BLaER1 (cell line): ENCODE data around the gene LRP6.

ENCODE experiments used
- H3K27ac ChIP-seq: shearing (Covaris generic); formaldehyde crosslinking; 2 replicates; pipeline ENCODE4 v1.8.1; 2022
- H3K27me3 ChIP-seq: shearing (Covaris generic); formaldehyde crosslinking; 2 replicates; pipeline ENCODE4 v1.8.1; 2022
- H3K36me3 ChIP-seq: shearing (Covaris generic); formaldehyde crosslinking; 2 replicates; pipeline ENCODE4 v1.8.1; 2022
- H3K4me1 ChIP-seq: shearing (Covaris generic); formaldehyde crosslinking; 2 replicates; pipeline ENCODE4 v1.8.1; 2022
- H3K4me2 ChIP-seq: shearing (Covaris generic); formaldehyde crosslinking; 2 replicates; pipeline ENCODE4 v1.8.1; 2022
- H3K4me3 ChIP-seq: shearing (Covaris generic); formaldehyde crosslinking; 2 replicates; pipeline ENCODE4 v1.8.1; 2022
- H3K9ac ChIP-seq: shearing (Covaris generic); formaldehyde crosslinking; 2 replicates; pipeline ENCODE4 v1.8.1; 2022
- H3K9me3 ChIP-seq: shearing (Covaris generic); formaldehyde crosslinking; 2 replicates; pipeline ENCODE4 v1.8.1; 2022
- H4K20me1 ChIP-seq: shearing (Covaris generic); formaldehyde crosslinking; 2 replicates; pipeline ENCODE4 v1.8.1; 2022
- Cebpa-rat ChIP-seq: shearing (Covaris generic); IDR thresholded peaks from 2 replicates; pipeline ENCODE4 v1.8.1; 2022

Gene LRP6

GRCh38 chr12:12072064-12072760 is 194.6 kb downstream of the LRP6 start:
- no peak for TF ChIP-seq Cebpa-rat
- no peaks in the 10 kb centered on the region for H3K4me1 ChIP-seq

GRCh38 chr12:12070674-12071656 is 195.9 kb downstream of the LRP6 start, which contains the start of gene BCL2L14:
Gene BCL2L14 (plus strand): TSS chr12:12070939. CDS start chr12:12079306, 8,367 bp downstream.
- no peaks in the 10 kb centered on the region for H3K36me3 ChIP-seq
- no peak within 1 kb of the TSS for H3K4me3 ChIP-seq
- no peaks in the 10 kb centered on the region for H4K20me1 ChIP-seq
- no peaks in the 10 kb centered on the region for H3K27me3 ChIP-seq
- no peaks in the 10 kb centered on the region for H3K4me1 ChIP-seq
- no peaks in the 10 kb centered on the region for H3K9me3 ChIP-seq
- H3K27ac ChIP-seq, result no peak within 1 kb of the TSS
- TF ChIP-seq Cebpa-rat, result no peak
- no peak within 1 kb of the TSS for H3K4me2 ChIP-seq
- no peak within 1 kb of the TSS for H3K9ac ChIP-seq

More at GRCh38 chr12:12072064-12072760, 194.6 kb downstream of the LRP6 start:
- Histone ChIP-seq H3K27me3 (no peaks in the 10 kb centered on the region), H3K27ac (no peak overlapping the region), H3K36me3 (no peaks in the 10 kb centered on the region), H3K4me2 (no peak overlapping the region), H4K20me1 (no peaks in the 10 kb centered on the region), H3K9ac (no peak overlapping the region), H3K4me3 (no peak overlapping the region), H3K9me3 (no peaks in the 10 kb centered on the region)

- Histone ChIP-seq H3K9me3 (no peaks in the 10 kb centered on the region), H3K4me3 (no peak overlapping the region), H3K27ac (no peak overlapping the region), H3K4me2 (no peak overlapping the region), H3K4me1 (no peaks in the 10 kb centered on the region), H4K20me1 (no peaks in the 10 kb centered on the region), H3K27me3 (no peaks in the 10 kb centered on the region), H3K9ac (no peak overlapping the region), H3K36me3 (no peaks in the 10 kb centered on the region)
- TF ChIP-seq Cebpa-rat, result no peak
Measured at GRCh38 chr12:12069821-12070548, 196.9 kb downstream of the LRP6 start.

GRCh38 chr12:12068751-12069150 is 198.1 kb downstream of the LRP6 start:
- Histone ChIP-seq H3K4me2 (no peak overlapping the region), H4K20me1 (no peaks in the 10 kb centered on the region), H3K4me3 (no peak overlapping the region), H3K36me3 (no peaks in the 10 kb centered on the region), H3K27ac (no peak overlapping the region), H3K27me3 (no peaks in the 10 kb centered on the region), H3K4me1 (no peaks in the 10 kb centered on the region), H3K9ac (no peak overlapping the region), H3K9me3 (no peaks in the 10 kb centered on the region)
- no peak for TF ChIP-seq Cebpa-rat
